ENCODE data around the gene AMPD1. TPM values are rescaled to one million over a fixed set of nuclear protein-coding genes. Genes with fewer than 3 reads are reported as not detected.

AMPD1 gene
- total and polyA plus RNA-seq, 2 of the 13 experiments (the other 11 are each of a cell fraction or from before 2014, with no cell fraction given): not detected

- TF ChIP-seq HNF1A (IDR thresholded peaks at IDR 0.05; ENCODE audit: low read depth) (no peak), HNF1A (CRISPR knock-in tag; IDR thresholded peaks at IDR 0.05; ENCODE audit: borderline replicate concordance) (no peak), ZFP36L1 (CRISPR knock-in tag; IDR thresholded peaks at IDR 0.05) (no peak), NCOA5 (CRISPR knock-in tag; IDR thresholded peaks at IDR 0.05) (no peak), ZHX2 (IDR thresholded peaks at IDR 0.05; ENCODE audit: low read depth) (no peak), ZHX2 (CRISPR knock-in tag; IDR thresholded peaks at IDR 0.05; ENCODE audit: borderline replicate concordance) (no peak), ZBTB14 (CRISPR knock-in tag; IDR thresholded peaks at IDR 0.05) (no peak), IRF9 (CRISPR knock-in tag; IDR thresholded peaks at IDR 0.05; ENCODE audit: borderline replicate concordance) (no peak), CHD2 (IDR thresholded peaks at IDR 0.05; ENCODE audit: low read depth, low read length) (no peak)
Measured at GRCh38 chr1:114627107-114627506, 68.2 kb downstream of the AMPD1 start (continued).
